ENCODE measurements around the gene C3orf70.

Gene C3orf70

GRCh38 chr3:185087419-185087818 is 65.4 kb downstream of the C3orf70 start:
- H3K9ac ChIP-seq (ENCODE audit: low read length in 2 of 2): no peak overlapping the region
- no peak overlapping the region for H3K27ac ChIP-seq (ENCODE audit: low read length)
- H3K4me3 ChIP-seq (ENCODE audit: low read length in 2 of 2): no peak overlapping the region
- peaks cover 10% of the 10 kb centered on the region for H3K4me1 ChIP-seq (ENCODE audit: control insufficient read depth, insufficient read depth, low read length)
- no peaks in the 10 kb centered on the region for H3K9me3 ChIP-seq (ENCODE audit: control insufficient read depth in 2 of 2, low read length in 2 of 2)
- H3K36me3 ChIP-seq (ENCODE audit: control insufficient read depth in 2 of 2, insufficient read depth in 2 of 2, low read length in 2 of 2): peaks cover 6 to 8% of the 10 kb centered on the region in 2 donors
- no peaks in the 10 kb centered on the region for H3K27me3 ChIP-seq (ENCODE audit: control insufficient read depth in 1 of 2, insufficient read depth in 2 of 2, low read length in 2 of 2)

- no peaks in the 10 kb centered on the region for H3K9me3 ChIP-seq (ENCODE audit: control insufficient read depth in 2 of 2, low read length in 2 of 2)
- H3K27ac ChIP-seq (ENCODE audit: low read length): no peak overlapping the region
- H3K36me3 ChIP-seq (ENCODE audit: control insufficient read depth in 2 of 2, insufficient read depth in 2 of 2, low read length in 2 of 2): peaks cover 18 to 20% of the 10 kb centered on the region in 2 donors
- H3K9ac ChIP-seq (ENCODE audit: low read length in 2 of 2): no peak overlapping the region
- no peak overlapping the region for H3K4me3 ChIP-seq (ENCODE audit: low read length in 2 of 2)
- no peaks in the 10 kb centered on the region for H3K27me3 ChIP-seq (ENCODE audit: control insufficient read depth in 1 of 2, insufficient read depth in 2 of 2, low read length in 2 of 2)
- H3K4me1 ChIP-seq (ENCODE audit: control insufficient read depth, insufficient read depth, low read length): peaks cover 5% of the 10 kb centered on the region
Observed at GRCh38 chr3:185084901-185085300, 68.0 kb downstream of the C3orf70 start.

- Histone ChIP-seq H3K9ac (ENCODE audit: low read length in 2 of 2) (no peak overlapping the region), H3K9me3 (ENCODE audit: control insufficient read depth in 2 of 2, low read length in 2 of 2) (no peaks in the 10 kb centered on the region), H3K4me3 (ENCODE audit: low read length in 2 of 2) (no peak overlapping the region), H3K27me3 (ENCODE audit: control insufficient read depth in 1 of 2, insufficient read depth in 2 of 2, low read length in 2 of 2) (no peaks in the 10 kb centered on the region), H3K27ac (ENCODE audit: low read length) (no peak overlapping the region), H3K36me3 (ENCODE audit: control insufficient read depth in 2 of 2, insufficient read depth in 2 of 2, low read length in 2 of 2) (peaks cover 18 to 24% of the 10 kb centered on the region in 2 donors), H3K4me1 (ENCODE audit: control insufficient read depth, insufficient read depth, low read length) (peaks cover 5% of the 10 kb centered on the region)
Observed at GRCh38 chr3:185084402-185084801, 68.5 kb downstream of the C3orf70 start.

GRCh38 chr3:185082829-185083228 is 70.0 kb downstream of the C3orf70 start:
- Histone ChIP-seq H3K9me3 (ENCODE audit: control insufficient read depth in 2 of 2, low read length in 2 of 2) (no peaks in the 10 kb centered on the region), H3K4me1 (ENCODE audit: control insufficient read depth, insufficient read depth, low read length) (peaks cover 5% of the 10 kb centered on the region), H3K4me3 (ENCODE audit: low read length in 2 of 2) (no peak overlapping the region), H3K9ac (ENCODE audit: low read length in 2 of 2) (no peak overlapping the region), H3K27me3 (ENCODE audit: control insufficient read depth in 1 of 2, insufficient read depth in 2 of 2, low read length in 2 of 2) (no peaks in the 10 kb centered on the region), H3K36me3 (ENCODE audit: control insufficient read depth in 2 of 2, insufficient read depth in 2 of 2, low read length in 2 of 2) (peaks cover 20 to 26% of the 10 kb centered on the region in 2 donors), H3K27ac (ENCODE audit: low read length) (no peak overlapping the region)

GRCh38 chr3:185082149-185082548 is 70.7 kb downstream of the C3orf70 start:
- no peak overlapping the region for H3K9ac ChIP-seq (ENCODE audit: low read length in 2 of 2)
- no peaks in the 10 kb centered on the region for H3K27me3 ChIP-seq (ENCODE audit: control insufficient read depth in 1 of 2, insufficient read depth in 2 of 2, low read length in 2 of 2)
- peaks cover 5% of the 10 kb centered on the region for H3K4me1 ChIP-seq (ENCODE audit: control insufficient read depth, insufficient read depth, low read length)
- no peak overlapping the region for H3K27ac ChIP-seq (ENCODE audit: low read length)
- no peak overlapping the region for H3K4me3 ChIP-seq (ENCODE audit: low read length in 2 of 2)
- peaks cover 20 to 30% of the 10 kb centered on the region in 2 donors for H3K36me3 ChIP-seq (ENCODE audit: control insufficient read depth in 2 of 2, insufficient read depth in 2 of 2, low read length in 2 of 2)
- H3K9me3 ChIP-seq (ENCODE audit: control insufficient read depth in 2 of 2, low read length in 2 of 2): no peaks in the 10 kb centered on the region

GRCh38 chr3:185081521-185081920 is 71.3 kb downstream of the C3orf70 start:
- Histone ChIP-seq H3K9ac (ENCODE audit: low read length in 2 of 2) (no peak overlapping the region), H3K27ac (ENCODE audit: low read length) (no peak overlapping the region), H3K4me3 (ENCODE audit: low read length in 2 of 2) (no peak overlapping the region), H3K36me3 (ENCODE audit: control insufficient read depth in 2 of 2, insufficient read depth in 2 of 2, low read length in 2 of 2) (peaks cover 20 to 30% of the 10 kb centered on the region in 2 donors), H3K9me3 (ENCODE audit: control insufficient read depth in 2 of 2, low read length in 2 of 2) (no peaks in the 10 kb centered on the region), H3K4me1 (ENCODE audit: control insufficient read depth, insufficient read depth, low read length) (peaks cover 5% of the 10 kb centered on the region), H3K27me3 (ENCODE audit: control insufficient read depth in 1 of 2, insufficient read depth in 2 of 2, low read length in 2 of 2) (no peaks in the 10 kb centered on the region)

GRCh38 chr3:185079625-185080024 is 73.2 kb downstream of the C3orf70 start:
- Histone ChIP-seq H3K9me3 (ENCODE audit: control insufficient read depth in 2 of 2, low read length in 2 of 2) (no peaks in the 10 kb centered on the region), H3K27me3 (ENCODE audit: control insufficient read depth in 1 of 2, insufficient read depth in 2 of 2, low read length in 2 of 2) (no peaks in the 10 kb centered on the region), H3K9ac (ENCODE audit: low read length in 2 of 2) (no peak overlapping the region), H3K27ac (ENCODE audit: low read length) (no peak overlapping the region), H3K4me3 (ENCODE audit: low read length in 2 of 2) (no peak overlapping the region), H3K36me3 (ENCODE audit: control insufficient read depth in 2 of 2, insufficient read depth in 2 of 2, low read length in 2 of 2) (peaks cover 20 to 30% of the 10 kb centered on the region in 2 donors), H3K4me1 (ENCODE audit: control insufficient read depth, insufficient read depth, low read length) (peaks cover 2% of the 10 kb centered on the region)

GRCh38 chr3:185076219-185076618 is 76.6 kb downstream of the C3orf70 start:
- peaks cover 8 to 14% of the 10 kb centered on the region in 2 donors for H3K36me3 ChIP-seq (ENCODE audit: control insufficient read depth in 2 of 2, insufficient read depth in 2 of 2, low read length in 2 of 2)
- H3K9me3 ChIP-seq (ENCODE audit: control insufficient read depth in 2 of 2, low read length in 2 of 2): no peaks in the 10 kb centered on the region
- no peak overlapping the region for H3K9ac ChIP-seq (ENCODE audit: low read length in 2 of 2)
- H3K27me3 ChIP-seq (ENCODE audit: control insufficient read depth in 1 of 2, insufficient read depth in 2 of 2, low read length in 2 of 2): no peaks in the 10 kb centered on the region
- no peaks in the 10 kb centered on the region for H3K4me1 ChIP-seq (ENCODE audit: control insufficient read depth, insufficient read depth, low read length)
- no peak overlapping the region for H3K4me3 ChIP-seq (ENCODE audit: low read length in 2 of 2)
- H3K27ac ChIP-seq (ENCODE audit: low read length): no peak overlapping the region

- H3K27ac ChIP-seq (ENCODE audit: low read length): no peak overlapping the region
- no peak overlapping the region for H3K4me3 ChIP-seq (ENCODE audit: low read length in 2 of 2)
- no peaks in the 10 kb centered on the region for H3K4me1 ChIP-seq (ENCODE audit: control insufficient read depth, insufficient read depth, low read length)
- no peak overlapping the region for H3K9ac ChIP-seq (ENCODE audit: low read length in 2 of 2)
- no peaks in the 10 kb centered on the region for H3K27me3 ChIP-seq (ENCODE audit: control insufficient read depth in 1 of 2, insufficient read depth in 2 of 2, low read length in 2 of 2)
- H3K9me3 ChIP-seq (ENCODE audit: control insufficient read depth in 2 of 2, low read length in 2 of 2): no peaks in the 10 kb centered on the region
- H3K36me3 ChIP-seq (ENCODE audit: control insufficient read depth in 2 of 2, insufficient read depth in 2 of 2, low read length in 2 of 2): peaks cover 6 to 14% of the 10 kb centered on the region in 2 donors
Observed at GRCh38 chr3:185075547-185075946, 77.3 kb downstream of the C3orf70 start.

GRCh38 chr3:185071287-185071800 is 81.5 kb downstream of the C3orf70 start:
- Histone ChIP-seq H3K27ac (ENCODE audit: low read length) (no peak overlapping the region), H3K9me3 (ENCODE audit: control insufficient read depth in 2 of 2, low read length in 2 of 2) (no peaks in the 10 kb centered on the region), H3K4me3 (ENCODE audit: low read length in 2 of 2) (no peak overlapping the region), H3K36me3 (ENCODE audit: control insufficient read depth in 2 of 2, insufficient read depth in 2 of 2, low read length in 2 of 2) (no peaks in the 10 kb centered on the region), H3K27me3 (ENCODE audit: control insufficient read depth in 1 of 2, insufficient read depth in 2 of 2, low read length in 2 of 2) (no peaks in the 10 kb centered on the region), H3K9ac (ENCODE audit: low read length in 2 of 2) (no peak overlapping the region), H3K4me1 (ENCODE audit: control insufficient read depth, insufficient read depth, low read length) (peaks cover 8% of the 10 kb centered on the region)

- no peaks in the 10 kb centered on the region for H3K36me3 ChIP-seq (ENCODE audit: control insufficient read depth in 2 of 2, insufficient read depth in 2 of 2, low read length in 2 of 2)
- H3K4me3 ChIP-seq (ENCODE audit: low read length in 2 of 2): no peak overlapping the region
- no peak overlapping the region for H3K9ac ChIP-seq (ENCODE audit: low read length in 2 of 2)
- H3K27me3 ChIP-seq (ENCODE audit: control insufficient read depth in 1 of 2, insufficient read depth in 2 of 2, low read length in 2 of 2): no peaks in the 10 kb centered on the region
- no peaks in the 10 kb centered on the region for H3K9me3 ChIP-seq (ENCODE audit: control insufficient read depth in 2 of 2, low read length in 2 of 2)
- H3K27ac ChIP-seq (ENCODE audit: low read length): no peak overlapping the region
- peaks cover 8% of the 10 kb centered on the region for H3K4me1 ChIP-seq (ENCODE audit: control insufficient read depth, insufficient read depth, low read length)
Observed at GRCh38 chr3:185070491-185071286, 82.2 kb downstream of the C3orf70 start.
